Mucosa of rectum (tissue), 2 donors: ENCODE results near the gene ACOT4.
"Not testable (repeated sequence)": the region's sequence is repeated elsewhere in the genome, so short reads cannot be mapped to it uniquely, and the experiment has no call there.

Source experiments
- H3K27ac ChIP-seq, 2 donors: one replicate each; pipeline ENCODE4 v1.7.0; 2013; ENCODE audit warnings: inconsistent platforms in 2 of 2, low read depth in 2 of 2, low read length in 2 of 2
- H3K27me3 ChIP-seq, 2 donors: one replicate each; pipeline ENCODE4 v1.7.0; 2013; ENCODE audit warnings: low read length in 2 of 2; ENCODE audit not compliant: control insufficient read depth in 2 of 2, insufficient read depth in 2 of 2
- H3K36me3 ChIP-seq, 2 donors: one replicate each; pipeline ENCODE4 v1.7.0; 2013; ENCODE audit warnings: low read length in 2 of 2; ENCODE audit not compliant: control insufficient read depth in 2 of 2, insufficient read depth in 2 of 2
- H3K4me1 ChIP-seq, 2 donors: one replicate each; pipeline ENCODE4 v1.7.0; 2013; ENCODE audit warnings: low read length in 2 of 2, mild to moderate bottlenecking in 1 of 2; ENCODE audit not compliant: control insufficient read depth in 2 of 2, insufficient read depth in 2 of 2
- H3K4me3 ChIP-seq, 2 donors: one replicate each; pipeline ENCODE4 v1.7.0; 2013; ENCODE audit warnings: low read length in 2 of 2
- H3K9ac ChIP-seq, 2 donors: one replicate each; pipeline ENCODE4 v1.7.0; 2013; ENCODE audit warnings: low read length in 2 of 2, low read depth in 1 of 2, mild to moderate bottlenecking in 1 of 2
- H3K9me3 ChIP-seq, 2 donors: one replicate each; pipeline ENCODE4 v1.7.0; 2013; ENCODE audit warnings: low read length in 2 of 2; ENCODE audit not compliant: control insufficient read depth in 2 of 2
- donor health status: healthy.
- donor health status: Normal muscosa, but diverticular disease.

The ACOT4 gene, protein sequence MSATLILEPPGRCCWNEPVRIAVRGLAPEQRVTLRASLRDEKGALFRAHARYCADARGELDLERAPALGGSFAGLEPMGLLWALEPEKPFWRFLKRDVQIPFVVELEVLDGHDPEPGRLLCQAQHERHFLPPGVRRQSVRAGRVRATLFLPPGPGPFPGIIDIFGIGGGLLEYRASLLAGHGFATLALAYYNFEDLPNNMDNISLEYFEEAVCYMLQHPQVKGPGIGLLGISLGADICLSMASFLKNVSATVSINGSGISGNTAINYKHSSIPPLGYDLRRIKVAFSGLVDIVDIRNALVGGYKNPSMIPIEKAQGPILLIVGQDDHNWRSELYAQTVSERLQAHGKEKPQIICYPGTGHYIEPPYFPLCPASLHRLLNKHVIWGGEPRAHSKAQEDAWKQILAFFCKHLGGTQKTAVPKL

GRCh38 chr14:73591690-73592449, at the start of gene ACOT4:
Gene ACOT4 (plus strand): TSS chr14:73591873. CDS start chr14:73591960, 87 bp downstream.
- H3K9ac ChIP-seq = peak within 1 kb of the TSS; percentile 52 to 72
- no peaks in the 10 kb centered on the region for H3K27me3 ChIP-seq
- peak within 1 kb of the TSS; percentile 51 to 75 for H3K27ac ChIP-seq

DNA sequence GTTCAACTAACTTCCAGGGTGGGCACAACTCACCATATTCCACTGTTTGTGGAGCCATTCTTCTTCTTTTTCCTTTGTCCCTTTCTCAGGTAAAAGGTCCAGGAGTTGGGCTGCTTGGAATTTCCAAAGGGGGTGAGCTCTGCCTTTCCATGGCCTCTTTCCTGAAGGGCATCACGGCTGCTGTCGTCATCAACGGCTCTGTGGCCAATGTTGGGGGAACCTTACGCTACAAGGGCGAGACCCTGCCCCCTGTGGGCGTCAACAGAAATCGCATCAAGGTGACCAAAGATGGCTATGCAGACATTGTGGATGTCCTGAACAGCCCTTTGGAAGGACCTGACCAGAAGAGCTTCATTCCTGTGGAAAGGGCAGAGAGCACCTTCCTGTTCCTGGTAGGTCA, 48.7 kb upstream of the ACOT4 start:
- H3K36me3 ChIP-seq, H3K4me3 ChIP-seq, H3K27me3 ChIP-seq, H3K9ac ChIP-seq, H3K9me3 ChIP-seq, H3K4me1 ChIP-seq, H3K27ac ChIP-seq: not testable (repeated sequence)

More at GRCh38 chr14:73591690-73592449, at the start of gene ACOT4:
- Histone ChIP-seq H3K4me1 (no peaks in the 10 kb centered on the region), H3K4me3 (peak within 1 kb of the TSS; percentile 67 to 76), H3K9me3 (no peaks in the 10 kb centered on the region), H3K36me3 (no peaks in the 10 kb centered on the region)

DNA sequence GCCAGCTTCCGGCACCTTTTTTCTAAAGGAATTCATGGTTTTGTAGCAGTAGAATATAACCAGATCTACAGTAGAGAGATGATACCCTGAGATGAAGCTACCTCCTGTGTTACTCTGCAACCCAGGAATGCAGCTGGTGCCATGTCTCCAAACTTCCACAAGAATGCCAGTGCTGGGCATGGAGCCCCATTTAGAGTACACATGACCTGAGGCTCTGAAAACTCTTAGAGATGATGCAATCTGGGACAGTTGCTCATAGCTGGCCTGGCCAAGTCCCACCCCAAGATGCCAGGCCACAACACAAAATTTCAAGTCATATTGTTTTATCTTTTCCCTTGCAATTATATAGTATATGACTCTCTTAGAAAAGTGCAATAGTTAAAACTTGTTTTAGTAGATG, 46.3 kb upstream of the ACOT4 start:
- not testable (repeated sequence) for H3K36me3 ChIP-seq, H3K4me3 ChIP-seq, H3K27ac ChIP-seq, H3K4me1 ChIP-seq, H3K9ac ChIP-seq, H3K27me3 ChIP-seq, H3K9me3 ChIP-seq

DNA sequence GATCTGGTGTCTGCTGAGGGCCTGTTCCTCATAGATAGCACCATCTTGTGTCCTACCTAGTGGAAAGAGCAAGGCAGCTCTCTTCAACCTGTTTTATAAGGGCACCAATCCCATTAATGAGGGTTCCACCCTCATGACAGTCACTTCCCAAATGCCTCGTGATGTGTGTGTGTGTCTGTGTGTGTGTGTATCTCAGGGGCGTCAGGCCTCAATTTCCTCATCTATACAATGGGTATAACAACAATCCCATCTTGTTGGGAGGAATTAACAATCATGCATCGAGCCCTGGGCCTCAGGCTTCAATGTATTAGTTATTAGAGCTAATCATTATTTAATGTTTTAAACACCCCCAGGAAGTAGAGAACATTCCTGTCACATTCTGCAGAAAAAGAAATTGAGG, 42.6 kb upstream of the ACOT4 start:
- not testable (repeated sequence) for H3K9ac ChIP-seq, H3K27me3 ChIP-seq, H3K36me3 ChIP-seq, H3K4me1 ChIP-seq, H3K27ac ChIP-seq, H3K9me3 ChIP-seq, H3K4me3 ChIP-seq

DNA sequence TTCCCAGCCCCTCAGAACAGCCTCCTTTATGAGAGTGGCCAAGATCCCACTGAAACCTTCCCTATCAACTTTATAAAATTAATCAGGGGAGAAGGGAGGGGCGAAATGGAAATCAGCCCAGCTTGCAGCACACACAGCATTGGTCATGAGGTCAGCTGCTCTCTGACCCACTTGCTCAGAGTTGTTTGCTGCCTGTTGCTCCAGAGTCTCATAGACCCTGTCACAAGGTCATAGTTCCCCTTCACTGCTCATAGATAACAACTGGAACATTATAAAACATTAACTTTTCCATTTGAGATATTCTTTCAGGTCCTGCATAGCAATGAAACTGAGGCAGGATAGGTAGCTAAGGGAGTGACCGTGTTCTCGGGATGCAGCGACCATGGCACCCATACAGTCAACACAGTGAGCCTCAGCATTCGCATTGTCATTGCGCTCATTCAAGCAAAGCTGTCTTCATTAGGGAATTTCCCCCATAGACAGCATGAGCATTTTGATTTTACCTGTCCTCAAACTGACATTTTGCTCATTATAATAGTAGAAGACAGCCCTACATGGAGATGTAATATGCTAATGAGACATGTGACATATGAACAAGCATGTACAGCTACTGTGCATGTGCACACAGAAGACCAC, 41.7 kb upstream of the ACOT4 start:
- H3K27me3 ChIP-seq, H3K4me3 ChIP-seq, H3K27ac ChIP-seq, H3K4me1 ChIP-seq, H3K9me3 ChIP-seq, H3K36me3 ChIP-seq, H3K9ac ChIP-seq: not testable (repeated sequence)

- Histone ChIP-seq H3K27me3 (no peaks in the 10 kb centered on the region), H3K36me3 (no peaks in the 10 kb centered on the region), H3K4me3 (no peak overlapping the region), H3K27ac (no peak overlapping the region), H3K9me3 (no peaks in the 10 kb centered on the region), H3K4me1 (no peaks in the 10 kb centered on the region), H3K9ac (no peak overlapping the region)
These were observed 37.8 kb upstream of the ACOT4 start for GRCh38 chr14:73553845-73554244.

GRCh38 chr14:73557201-73557600, 34.5 kb upstream of the ACOT4 start:
- not testable (repeated sequence) for H3K4me1 ChIP-seq, H3K9ac ChIP-seq, H3K4me3 ChIP-seq, H3K9me3 ChIP-seq, H3K27ac ChIP-seq, H3K27me3 ChIP-seq, H3K36me3 ChIP-seq

DNA sequence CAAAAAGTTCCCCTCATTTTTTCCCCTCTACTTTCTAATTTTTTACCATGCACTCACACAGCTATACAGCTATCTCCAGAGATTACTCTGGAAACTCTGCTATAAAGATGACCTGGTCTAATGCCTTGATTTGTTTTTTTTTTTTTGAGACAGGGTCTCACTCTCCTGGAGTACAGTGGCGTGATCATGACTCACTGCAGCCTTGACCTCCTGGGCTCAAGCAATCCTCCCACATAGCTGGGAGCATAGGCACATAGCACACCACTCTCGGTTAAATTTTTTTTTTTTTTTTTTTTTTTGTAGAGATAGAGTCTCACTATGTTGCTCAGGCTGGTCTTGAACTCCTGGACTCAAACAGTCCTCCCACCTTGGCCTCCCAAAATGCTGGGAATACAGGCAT, 33.4 kb upstream of the ACOT4 start:
- not testable (repeated sequence) for H3K36me3 ChIP-seq, H3K9ac ChIP-seq, H3K4me1 ChIP-seq, H3K4me3 ChIP-seq, H3K9me3 ChIP-seq, H3K27me3 ChIP-seq, H3K27ac ChIP-seq

- not testable (repeated sequence) for H3K9me3 ChIP-seq, H3K27ac ChIP-seq, H3K36me3 ChIP-seq, H3K4me3 ChIP-seq, H3K4me1 ChIP-seq, H3K9ac ChIP-seq, H3K27me3 ChIP-seq
These were observed 29.4 kb upstream of the ACOT4 start for GRCh38 chr14:73562256-73562655.

DNA sequence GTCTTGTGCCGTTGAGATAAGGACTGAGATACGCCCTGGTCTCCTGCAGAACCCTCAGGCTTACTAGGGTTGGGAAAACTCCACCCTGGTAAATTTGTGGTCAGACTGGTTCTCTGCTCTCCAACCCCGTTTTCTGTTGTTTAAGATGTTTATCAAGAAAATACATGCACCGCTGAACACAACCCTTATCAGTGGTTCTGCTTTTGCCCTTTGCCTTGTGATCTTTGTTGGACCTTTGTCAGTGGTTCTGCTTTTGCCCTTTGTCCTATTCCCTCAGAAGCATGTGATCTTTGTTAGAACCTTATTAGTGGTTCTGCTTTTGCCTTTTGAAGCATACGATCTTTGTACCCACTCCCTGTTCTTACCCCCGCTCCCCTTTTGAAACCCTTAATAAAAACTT, 29.0 kb upstream of the ACOT4 start:
- not testable (repeated sequence) for H3K9ac ChIP-seq, H3K27ac ChIP-seq, H3K4me3 ChIP-seq, H3K9me3 ChIP-seq, H3K36me3 ChIP-seq, H3K27me3 ChIP-seq, H3K4me1 ChIP-seq
